ENCODE measurements around the gene MED31. TPM values are rescaled to one million over a fixed set of nuclear protein-coding genes. Genes with fewer than 3 reads are reported as not detected.

The MED31 gene
- polyA plus RNA-seq, 1 donor from 2014 or later, result 27.3 TPM

GRCh38 chr17:6682339-6682738, 30.9 kb upstream of the MED31 start:
- Histone ChIP-seq H3F3A (ENCODE audit: insufficient read depth, low read length, poor library complexity, severe bottlenecking) (no peaks in the 10 kb centered on the region), H3K27me3 (ENCODE audit: insufficient read depth, low read depth, low read length) (no peaks in the 10 kb centered on the region), H3K9me3 (ENCODE audit: low read length) (no peaks in the 10 kb centered on the region), H3K79me2 (replicated peaks; ENCODE audit: insufficient read depth, low read length) (no peaks in the 10 kb centered on the region), H4K20me1 (ENCODE audit: insufficient read depth) (no peaks in the 10 kb centered on the region), H3K4me3 (ENCODE audit: low read length) (no peak overlapping the region), H3K4me2 (ENCODE audit: low read length) (no peak overlapping the region), H2AFZ (ENCODE audit: low read depth, low read length) (no peak overlapping the region), H3K9ac (ENCODE audit: low read length) (no peak overlapping the region), H3K36me3 (ENCODE audit: insufficient read depth, low read length) (no peaks in the 10 kb centered on the region), H3K27ac (ENCODE audit: low read length) (no peak overlapping the region), H3K9me2 (ENCODE audit: insufficient read depth, low read length) (no peaks in the 10 kb centered on the region)
- TF ChIP-seq RAD21 (conservative IDR thresholded peaks at IDR 0.05) (no peak), EP300 (conservative IDR thresholded peaks at IDR 0.05; ENCODE audit: poor library complexity, severe bottlenecking) (no peak), EZH2 (IDR thresholded peaks at IDR 0.05; ENCODE audit: borderline replicate concordance, insufficient read depth, low read length, poor library complexity, severe bottlenecking) (no peak), POLR2AphosphoS5 (IDR thresholded peaks at IDR 0.05) (no peak), CTCF (IDR thresholded peaks at IDR 0.05; ENCODE audit: poor library complexity, severe bottlenecking) (no peak), TAF1 (IDR thresholded peaks at IDR 0.05; ENCODE audit: low read depth) (no peak)
- TF ChIP-seq, protein P1, sequence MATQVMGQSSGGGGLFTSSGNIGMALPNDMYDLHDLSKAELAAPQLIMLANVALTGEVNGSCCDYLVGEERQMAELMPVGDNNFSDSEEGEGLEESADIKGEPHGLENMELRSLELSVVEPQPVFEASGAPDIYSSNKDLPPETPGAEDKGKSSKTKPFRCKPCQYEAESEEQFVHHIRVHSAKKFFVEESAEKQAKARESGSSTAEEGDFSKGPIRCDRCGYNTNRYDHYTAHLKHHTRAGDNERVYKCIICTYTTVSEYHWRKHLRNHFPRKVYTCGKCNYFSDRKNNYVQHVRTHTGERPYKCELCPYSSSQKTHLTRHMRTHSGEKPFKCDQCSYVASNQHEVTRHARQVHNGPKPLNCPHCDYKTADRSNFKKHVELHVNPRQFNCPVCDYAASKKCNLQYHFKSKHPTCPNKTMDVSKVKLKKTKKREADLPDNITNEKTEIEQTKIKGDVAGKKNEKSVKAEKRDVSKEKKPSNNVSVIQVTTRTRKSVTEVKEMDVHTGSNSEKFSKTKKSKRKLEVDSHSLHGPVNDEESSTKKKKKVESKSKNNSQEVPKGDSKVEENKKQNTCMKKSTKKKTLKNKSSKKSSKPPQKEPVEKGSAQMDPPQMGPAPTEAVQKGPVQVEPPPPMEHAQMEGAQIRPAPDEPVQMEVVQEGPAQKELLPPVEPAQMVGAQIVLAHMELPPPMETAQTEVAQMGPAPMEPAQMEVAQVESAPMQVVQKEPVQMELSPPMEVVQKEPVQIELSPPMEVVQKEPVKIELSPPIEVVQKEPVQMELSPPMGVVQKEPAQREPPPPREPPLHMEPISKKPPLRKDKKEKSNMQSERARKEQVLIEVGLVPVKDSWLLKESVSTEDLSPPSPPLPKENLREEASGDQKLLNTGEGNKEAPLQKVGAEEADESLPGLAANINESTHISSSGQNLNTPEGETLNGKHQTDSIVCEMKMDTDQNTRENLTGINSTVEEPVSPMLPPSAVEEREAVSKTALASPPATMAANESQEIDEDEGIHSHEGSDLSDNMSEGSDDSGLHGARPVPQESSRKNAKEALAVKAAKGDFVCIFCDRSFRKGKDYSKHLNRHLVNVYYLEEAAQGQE (IDR thresholded peaks at IDR 0.05; ENCODE audit: borderline replicate concordance), result no peak

GRCh38 chr17:6681671-6682070, 30.3 kb upstream of the MED31 start:
- Histone ChIP-seq H3K9me2 (ENCODE audit: insufficient read depth, low read length) (no peaks in the 10 kb centered on the region), H3K27me3 (ENCODE audit: insufficient read depth, low read depth, low read length) (no peaks in the 10 kb centered on the region), H4K20me1 (ENCODE audit: insufficient read depth) (no peaks in the 10 kb centered on the region), H3K9me3 (ENCODE audit: low read length) (no peaks in the 10 kb centered on the region), H2AFZ (ENCODE audit: low read depth, low read length) (no peak overlapping the region), H3K79me2 (replicated peaks; ENCODE audit: insufficient read depth, low read length) (no peaks in the 10 kb centered on the region), H3K4me2 (ENCODE audit: low read length) (no peak overlapping the region), H3F3A (ENCODE audit: insufficient read depth, low read length, poor library complexity, severe bottlenecking) (no peaks in the 10 kb centered on the region), H3K9ac (ENCODE audit: low read length) (no peak overlapping the region), H3K27ac (ENCODE audit: low read length) (no peak overlapping the region), H3K4me3 (ENCODE audit: low read length) (no peak overlapping the region), H3K36me3 (ENCODE audit: insufficient read depth, low read length) (no peaks in the 10 kb centered on the region)
- TF ChIP-seq MXI1 (conservative IDR thresholded peaks at IDR 0.05; ENCODE audit: poor library complexity, severe bottlenecking) (no peak), SMC3 (conservative IDR thresholded peaks at IDR 0.05; ENCODE audit: poor library complexity) (no peak), RAD21 (conservative IDR thresholded peaks at IDR 0.05) (no peak), CTCF (IDR thresholded peaks at IDR 0.05; ENCODE audit: poor library complexity, severe bottlenecking) (no peak), EP300 (conservative IDR thresholded peaks at IDR 0.05; ENCODE audit: poor library complexity, severe bottlenecking) (no peak), TAF1 (IDR thresholded peaks at IDR 0.05; ENCODE audit: low read depth) (no peak), EZH2 (IDR thresholded peaks at IDR 0.05; ENCODE audit: borderline replicate concordance, insufficient read depth, low read length, poor library complexity, severe bottlenecking) (no peak), POLR2AphosphoS5 (IDR thresholded peaks at IDR 0.05) (no peak)
- TF ChIP-seq, protein P1 (IDR thresholded peaks at IDR 0.05; ENCODE audit: borderline replicate concordance), result no peak

Measured in neural cell (in vitro differentiated cells).